ENCODE results near the gene ENPP5.

GRCh38 chr6:46190889-46191288, 20.1 kb upstream of the ENPP5 start:
- TF ChIP-seq CTCF (IDR thresholded peaks at IDR 0.05; ENCODE audit: low read depth, low read length) (no peak), MYC (IDR thresholded peaks at IDR 0.05; ENCODE audit: low read depth, low read length) (no peak), POLR2A (IDR thresholded peaks at IDR 0.05; ENCODE audit: extremely low read depth, insufficient read length) (no peak)
- TF ChIP-seq, protein P1, sequence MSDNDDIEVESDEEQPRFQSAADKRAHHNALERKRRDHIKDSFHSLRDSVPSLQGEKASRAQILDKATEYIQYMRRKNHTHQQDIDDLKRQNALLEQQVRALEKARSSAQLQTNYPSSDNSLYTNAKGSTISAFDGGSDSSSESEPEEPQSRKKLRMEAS (IDR thresholded peaks at IDR 0.05; ENCODE audit: low read depth, low read length) = no peak
